IMR-90 (cell line): ENCODE measurements around the gene VPS37C. TPM values are rescaled to one million over a fixed set of nuclear protein-coding genes. Genes with fewer than 3 reads are reported as not detected.

Source experiments
- ATAC-seq: fragments of 200-7000 bp; cut with Tn5 transposase; 2 replicates; pipeline ENCODE4 v1.9.1; 2020; ENCODE audit warnings: low read depth, mild to moderate bottlenecking, moderate library complexity
- BruUV-seq: library from RNA; stranded (reverse); fragments of 400-500 nt; replicated peaks from 2 replicates; lab custom pipeline; 2021; lab: Mats Ljungman, UMichigan
- CTCF ChIA-PET: fragments of 300-600 bp; formaldehyde crosslinking; extraction: SDS; loops from one replicate; lab custom pipeline; 2021; ENCODE audit warnings: antibody characterized with exemption; lab: Yijun Ruan, JAX
- POLR2A ChIA-PET: fragments of 300-600 bp; sonication (Branson Sonifier 250); formaldehyde crosslinking; loops from one replicate; lab custom pipeline; 2022; ENCODE audit warnings: antibody characterized with exemption; ENCODE audit not compliant: unreplicated experiment; lab: Charles Lee
- DNase-seq: peaks from one replicate; pipeline ENCODE4 v3.0.0; 2013
- H2AFZ ChIP-seq: replicated peaks from 2 replicates; pipeline ENCODE3; 2013; ENCODE audit warnings: low read length, mild to moderate bottlenecking; ENCODE audit not compliant: poor library complexity
- H2AK5ac ChIP-seq: 2 replicates; pipeline ENCODE4 v1.6.1; 2013; ENCODE audit warnings: low read depth, low read length, inconsistent platforms
- H2AK9ac ChIP-seq: replicated peaks from 2 replicates; pipeline ENCODE3; 2013; ENCODE audit warnings: mild to moderate bottlenecking, low read depth, low read length, moderate library complexity; ENCODE audit not compliant: poor library complexity
- H2BK120ac ChIP-seq: 2 replicates; pipeline ENCODE4 v1.6.1; 2013; ENCODE audit warnings: low read depth, low read length, inconsistent platforms
- H2BK15ac ChIP-seq: 3 replicates; pipeline ENCODE4 v1.6.1; 2013; ENCODE audit warnings: low read depth, low read length, inconsistent platforms
- H2BK20ac ChIP-seq: 2 replicates; pipeline ENCODE4 v1.6.1; 2013; ENCODE audit warnings: low read depth, mild to moderate bottlenecking, inconsistent platforms, low read length, moderate library complexity
- H2BK5ac ChIP-seq: 2 replicates; pipeline ENCODE4 v1.6.1; 2013; ENCODE audit warnings: mild to moderate bottlenecking, low read depth, low read length, inconsistent platforms; ENCODE audit not compliant: poor library complexity, severe bottlenecking
- H3K14ac ChIP-seq: replicated peaks from 2 replicates; pipeline ENCODE4 v1.6.1; 2013; ENCODE audit warnings: low read depth, low read length, inconsistent platforms
- H3K18ac ChIP-seq: 2 replicates; pipeline ENCODE4 v1.6.1; 2013; ENCODE audit warnings: low read depth, low read length, control low read depth
- H3K23ac ChIP-seq: 2 replicates; pipeline ENCODE4 v1.6.1; 2013; ENCODE audit warnings: low read depth, low read length, inconsistent platforms
- H3K27ac ChIP-seq: 2 replicates; pipeline ENCODE4 v1.5.1; 2013; ENCODE audit warnings: mild to moderate bottlenecking, control low read depth, low read length; ENCODE audit not compliant: insufficient read depth
- H3K27me3 ChIP-seq: 2 replicates; pipeline ENCODE4 v1.6.1; 2013; ENCODE audit warnings: low read length; ENCODE audit not compliant: control insufficient read depth, insufficient read depth
- H3K36me3 ChIP-seq: 2 replicates; pipeline ENCODE4 v1.6.1; 2013; ENCODE audit warnings: low read length, mixed read lengths; ENCODE audit not compliant: control insufficient read depth, insufficient read depth
- H3K4ac ChIP-seq: 2 replicates; pipeline ENCODE4 v1.6.1; 2013; ENCODE audit warnings: low read depth, low read length, inconsistent platforms
- H3K4me1 ChIP-seq: 2 replicates; pipeline ENCODE4 v1.6.1; 2013; ENCODE audit warnings: low read length, mixed read lengths; ENCODE audit not compliant: control insufficient read depth, insufficient read depth
- H3K4me2 ChIP-seq: 2 replicates; pipeline ENCODE4 v1.6.1; 2013; ENCODE audit warnings: low read depth, mild to moderate bottlenecking, control low read depth, low read length, moderate library complexity
- H3K4me3 ChIP-seq: 2 replicates; pipeline ENCODE4 v1.5.1; 2013; ENCODE audit warnings: low read depth, mild to moderate bottlenecking, control low read depth, low read length, moderate library complexity; ENCODE audit not compliant: insufficient read depth
- H3K56ac ChIP-seq: 2 replicates; pipeline ENCODE4 v1.6.1; 2013; ENCODE audit warnings: low read length, inconsistent platforms; ENCODE audit not compliant: insufficient read depth; ENCODE audit errors: extremely low read depth
- H3K79me1 ChIP-seq, 2 experiments: 2 replicates each; pipeline ENCODE4 v1.6.1; 2013; ENCODE audit warnings: low read length in 2 of 2, inconsistent platforms in 1 of 2, low read depth in 1 of 2
- H3K9ac ChIP-seq: 2 replicates; pipeline ENCODE4 v1.6.1; 2013; ENCODE audit warnings: low read depth, low read length, control low read depth
- H3K9me1 ChIP-seq: 2 replicates; pipeline ENCODE4 v1.6.1; 2013; ENCODE audit warnings: low read length, inconsistent platforms; ENCODE audit not compliant: insufficient read depth
- H3K9me3 ChIP-seq: 2 replicates; pipeline ENCODE4 v1.6.1; 2013; ENCODE audit warnings: low read length; ENCODE audit not compliant: control insufficient read depth, insufficient read depth
- H4K20me1 ChIP-seq: 2 replicates; pipeline ENCODE4 v1.6.1; 2013; ENCODE audit warnings: low read length, inconsistent platforms; ENCODE audit not compliant: insufficient read depth
- H4K5ac ChIP-seq: 2 replicates; pipeline ENCODE4 v1.6.1; 2013; ENCODE audit warnings: mild to moderate bottlenecking, low read depth, low read length, control low read depth
- H4K8ac ChIP-seq, 2 experiments: 2 replicates each; pipeline ENCODE4 v1.6.1; 2013; ENCODE audit warnings: low read depth in 2 of 2, low read length in 2 of 2, control low read depth in 1 of 2, inconsistent platforms in 1 of 2
- H4K91ac ChIP-seq: 2 replicates; pipeline ENCODE4 v1.6.1; 2013; ENCODE audit warnings: low read depth, low read length, inconsistent platforms; ENCODE audit not compliant: insufficient read depth
- BHLHE40 ChIP-seq: fragments of 150-350 bp; IDR thresholded peaks from 2 replicates; pipeline ENCODE4 v1.6.1; 2016; ENCODE audit warnings: mild to moderate bottlenecking, low read depth, low read length
- CEBPB ChIP-seq: IDR thresholded peaks from 2 replicates; pipeline ENCODE4 v1.6.1; 2012; ENCODE audit warnings: low read depth, low read length, improper control_type of control experiment
- CHD1 ChIP-seq: IDR thresholded peaks from 2 replicates; pipeline ENCODE4 v1.6.1; 2012; ENCODE audit warnings: low read depth, low read length, improper control_type of control experiment
- FOS ChIP-seq: fragments of 150-350 bp; IDR thresholded peaks from 2 replicates; pipeline ENCODE4 v1.6.1; 2016; ENCODE audit warnings: low read depth, low read length
- MAFK ChIP-seq: IDR thresholded peaks from 2 replicates; pipeline ENCODE4 v1.6.1; 2012; ENCODE audit warnings: low read depth, low read length, improper control_type of control experiment
- MAZ ChIP-seq: IDR thresholded peaks from 2 replicates; pipeline ENCODE4 v1.6.1; 2012; ENCODE audit warnings: low read depth, mild to moderate bottlenecking, low read length, improper control_type of control experiment, moderate library complexity, borderline replicate concordance
- MXI1 ChIP-seq: IDR thresholded peaks from 2 replicates; pipeline ENCODE4 v1.6.1; 2012; ENCODE audit warnings: low read depth, mild to moderate bottlenecking, low read length, moderate library complexity, borderline replicate concordance
- NFE2L2 ChIP-seq: fragments of 150-350 bp; IDR thresholded peaks from 2 replicates; pipeline ENCODE4 v1.6.1; 2016; ENCODE audit warnings: low read depth, mild to moderate bottlenecking, low read length
- POLR2A ChIP-seq: IDR thresholded peaks from 2 replicates; pipeline ENCODE4 v1.6.1; 2012; ENCODE audit warnings: mild to moderate bottlenecking, low read depth, low read length
- RAD21 ChIP-seq: IDR thresholded peaks from 2 replicates; pipeline ENCODE4 v1.6.1; 2012; ENCODE audit warnings: low read length, improper control_type of control experiment
- RCOR1 ChIP-seq: IDR thresholded peaks from 2 replicates; pipeline ENCODE4 v1.6.1; 2012; ENCODE audit warnings: mild to moderate bottlenecking, low read length, improper control_type of control experiment; ENCODE audit not compliant: insufficient replicate concordance
- RFX5 ChIP-seq: IDR thresholded peaks from 2 replicates; pipeline ENCODE4 v1.8.0; 2012; ENCODE audit warnings: low read depth, mild to moderate bottlenecking, low read length, moderate library complexity
- SMC3 ChIP-seq: fragments of 150-350 bp; IDR thresholded peaks from 2 replicates; pipeline ENCODE4 v1.6.1; 2016; ENCODE audit warnings: low read depth, mild to moderate bottlenecking, antibody characterized with exemption, low read length, moderate library complexity
- WGBS, 2 experiments: methylation state at CpG; one replicate each; pipeline versions ENCODE4 v1.1.5 to v1.1.7; 2013; ENCODE audit warnings: missing lambda C conversion rate in 2 of 2; ENCODE audit not compliant: insufficient read length in 1 of 2; ENCODE audit errors: extremely low coverage in 2 of 2; 5-methylcytosine and 5-hydroxymethylcytosine counted together
- dilution Hi-C: fragments of 300-500 bp; cut with HindIII; formaldehyde crosslinking; loops from one replicate; pipeline ENCODE4 v1.14.3; 2018; ENCODE audit warnings: low sequenced_read_pairs; ENCODE audit not compliant: unreplicated experiment
- in situ Hi-C: fragments of 300-500 bp; cut with MboI; formaldehyde crosslinking; loops from 3 replicates; pipeline ENCODE4 v1.14.3; 2019; ENCODE audit warnings: low sequenced_read_pairs, inconsistent platforms, mixed read lengths
- intact Hi-C: fragments of 100-400 bp; cut with micrococcal nuclease; formaldehyde crosslinking; loops from 2 replicates; pipeline ENCODE4 v1.10.0; 2022
- polyA plus RNA-seq, 3 experiments: library from polyadenylated mRNA; depleted of rRNA; stranded (reverse); fragments of >200 nt; gene quantifications; 2 replicates each; pipeline ENCODE4 v1.2.3, GENCODE V29; 2012; ENCODE audit warnings: low replicate concordance in 1 of 3
- total RNA-seq: library from RNA; depleted of rRNA; stranded (reverse); fragments of >200 nt; gene quantifications from 2 replicates; pipeline ENCODE4 v1.2.3, GENCODE V29; 2012
- TF ChIP-seq, protein P1 (sequence below): fragments of 150-350 bp; IDR thresholded peaks from 2 replicates; pipeline ENCODE4 v1.6.1; 2017; ENCODE audit warnings: mild to moderate bottlenecking, antibody characterized with exemption, low read length, low read depth
- TF ChIP-seq, protein P2 (sequence below): conservative IDR thresholded peaks from 2 replicates; pipeline ENCODE4 v1.5.1; 2012; ENCODE audit warnings: mild to moderate bottlenecking, low read depth, low read length, improper control_type of control experiment
- TF ChIP-seq, protein P3 (sequence below): fragments of 150-350 bp; IDR thresholded peaks from 2 replicates; pipeline ENCODE4 v1.6.1; 2016; ENCODE audit warnings: low read depth, mild to moderate bottlenecking, low read length, moderate library complexity, borderline replicate concordance

VPS37C gene
- total and polyA plus RNA-seq, 2 of the 4 experiments (the other 2 are of a cell fraction) = 3.2 to 13.2 TPM

DNA sequence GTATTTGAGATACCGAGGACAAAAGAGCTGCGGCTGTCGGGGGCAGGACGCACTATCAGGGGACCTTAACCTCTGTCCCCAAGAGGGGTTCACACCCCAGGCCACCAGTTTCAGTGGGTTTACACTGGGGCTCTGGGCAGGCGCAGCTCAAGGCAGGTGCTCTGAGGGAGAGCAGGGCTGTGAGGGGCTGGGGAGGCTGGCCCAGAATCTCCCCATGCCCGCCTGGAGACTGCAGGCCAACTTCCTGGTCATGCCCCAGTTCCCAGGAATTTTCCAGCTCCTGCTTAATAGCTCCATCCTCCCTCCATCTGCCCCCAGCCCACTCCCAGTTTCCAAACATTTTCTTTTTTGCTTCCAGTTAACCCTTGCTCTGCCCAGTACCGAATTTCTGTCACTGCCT lies 34.5 kb upstream of the VPS37C start:
- in situ Hi-C loops = no loop called here
- intact Hi-C loops = no loop called here
- no peak for ATAC-seq

More for the DNA sequence above, 34.5 kb upstream of the VPS37C start:
- Histone ChIP-seq H4K20me1 (no peaks in the 10 kb centered on the region), H2AK9ac (no peak overlapping the region), H2AFZ (no peak overlapping the region), H2BK5ac (no peak overlapping the region), H3K4me1 (no peaks in the 10 kb centered on the region), H3K27me3 (peaks cover 25% of the 10 kb centered on the region), H2BK20ac (no peak overlapping the region), H3K9ac (no peak overlapping the region), H3K4me2 (no peak overlapping the region), H3K4me3 (no peak overlapping the region), H3K9me1 (no peaks in the 10 kb centered on the region), H4K8ac (no peak overlapping the region), H3K23ac (no peak overlapping the region), H3K56ac (no peak overlapping the region), H3K79me1 (no peaks in the 10 kb centered on the region), H4K5ac (no peak overlapping the region), H3K36me3 (no peaks in the 10 kb centered on the region), H2AK5ac (no peak overlapping the region), H3K4ac (no peak overlapping the region), H2BK120ac (no peak overlapping the region), H3K9me3 (peaks cover 9% of the 10 kb centered on the region), H3K14ac (no peak overlapping the region), H2BK15ac (no peak overlapping the region), H3K27ac (no peak overlapping the region), H4K91ac (no peak overlapping the region), H3K18ac (no peak overlapping the region)
- ChIA-PET POLR2A (no interaction called here), CTCF (interaction anchor here (0.5 kb wide), 1 partner anchor 196 kb away, joined by 3 read pairs; no protein-coding TSS in a partner anchor)
- no peak for DNase-seq
- TF ChIP-seq NFE2L2 = no peak
- TF ChIP-seq SMC3 = no peak
- no peak for TF ChIP-seq MAZ
- no peak for TF ChIP-seq CHD1
- no peak for TF ChIP-seq BHLHE40
- TF ChIP-seq, protein P1, sequence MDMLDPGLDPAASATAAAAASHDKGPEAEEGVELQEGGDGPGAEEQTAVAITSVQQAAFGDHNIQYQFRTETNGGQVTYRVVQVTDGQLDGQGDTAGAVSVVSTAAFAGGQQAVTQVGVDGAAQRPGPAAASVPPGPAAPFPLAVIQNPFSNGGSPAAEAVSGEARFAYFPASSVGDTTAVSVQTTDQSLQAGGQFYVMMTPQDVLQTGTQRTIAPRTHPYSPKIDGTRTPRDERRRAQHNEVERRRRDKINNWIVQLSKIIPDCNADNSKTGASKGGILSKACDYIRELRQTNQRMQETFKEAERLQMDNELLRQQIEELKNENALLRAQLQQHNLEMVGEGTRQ = no peak
- no peak for TF ChIP-seq MXI1
- no peak for TF ChIP-seq RFX5
- TF ChIP-seq, protein P2, sequence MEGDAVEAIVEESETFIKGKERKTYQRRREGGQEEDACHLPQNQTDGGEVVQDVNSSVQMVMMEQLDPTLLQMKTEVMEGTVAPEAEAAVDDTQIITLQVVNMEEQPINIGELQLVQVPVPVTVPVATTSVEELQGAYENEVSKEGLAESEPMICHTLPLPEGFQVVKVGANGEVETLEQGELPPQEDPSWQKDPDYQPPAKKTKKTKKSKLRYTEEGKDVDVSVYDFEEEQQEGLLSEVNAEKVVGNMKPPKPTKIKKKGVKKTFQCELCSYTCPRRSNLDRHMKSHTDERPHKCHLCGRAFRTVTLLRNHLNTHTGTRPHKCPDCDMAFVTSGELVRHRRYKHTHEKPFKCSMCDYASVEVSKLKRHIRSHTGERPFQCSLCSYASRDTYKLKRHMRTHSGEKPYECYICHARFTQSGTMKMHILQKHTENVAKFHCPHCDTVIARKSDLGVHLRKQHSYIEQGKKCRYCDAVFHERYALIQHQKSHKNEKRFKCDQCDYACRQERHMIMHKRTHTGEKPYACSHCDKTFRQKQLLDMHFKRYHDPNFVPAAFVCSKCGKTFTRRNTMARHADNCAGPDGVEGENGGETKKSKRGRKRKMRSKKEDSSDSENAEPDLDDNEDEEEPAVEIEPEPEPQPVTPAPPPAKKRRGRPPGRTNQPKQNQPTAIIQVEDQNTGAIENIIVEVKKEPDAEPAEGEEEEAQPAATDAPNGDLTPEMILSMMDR = no peak
- no peak for TF ChIP-seq CEBPB
- no peak for TF ChIP-seq FOS
- TF ChIP-seq POLR2A = no peak
- TF ChIP-seq MAFK = no peak
- TF ChIP-seq, protein P3, sequence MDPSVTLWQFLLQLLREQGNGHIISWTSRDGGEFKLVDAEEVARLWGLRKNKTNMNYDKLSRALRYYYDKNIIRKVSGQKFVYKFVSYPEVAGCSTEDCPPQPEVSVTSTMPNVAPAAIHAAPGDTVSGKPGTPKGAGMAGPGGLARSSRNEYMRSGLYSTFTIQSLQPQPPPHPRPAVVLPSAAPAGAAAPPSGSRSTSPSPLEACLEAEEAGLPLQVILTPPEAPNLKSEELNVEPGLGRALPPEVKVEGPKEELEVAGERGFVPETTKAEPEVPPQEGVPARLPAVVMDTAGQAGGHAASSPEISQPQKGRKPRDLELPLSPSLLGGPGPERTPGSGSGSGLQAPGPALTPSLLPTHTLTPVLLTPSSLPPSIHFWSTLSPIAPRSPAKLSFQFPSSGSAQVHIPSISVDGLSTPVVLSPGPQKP = no peak
- TF ChIP-seq RCOR1 = no peak
- no peak for TF ChIP-seq RAD21
- dilution Hi-C loops = no loop called here
- BruUV-seq = no TSS peak
- WGBS, 2 experiments = no CpG with 5 or more reads among the region's 7 CpGs
